MCF 10A (cell line): Measurements from ENCODE around the gene GRAMD1B. TPM values are rescaled to one million over a fixed set of nuclear protein-coding genes. Genes with fewer than 3 reads are reported as not detected.

Experiments used
- BruUV-seq: library from RNA; stranded (reverse); fragments of 400-500 nt; replicated peaks from 2 replicates; lab custom pipeline; 2021; lab: Mats Ljungman, UMichigan
- CTCF ChIA-PET: fragments of 300-600 bp; sonication (Branson Sonifier 250); formaldehyde crosslinking; extraction: SDS; loops from one replicate; lab custom pipeline; 2021; ENCODE audit warnings: antibody characterized with exemption, inconsistent platforms; lab: Yijun Ruan, JAX
- POLR2A ChIA-PET: fragments of 300-600, 350-650 bp; sonication (Branson Sonifier 250); formaldehyde crosslinking; extraction: SDS; loops from one replicate; lab custom pipeline; 2020; ENCODE audit warnings: antibody characterized with exemption, inconsistent platforms; lab: Yijun Ruan, JAX
- DNase-seq: peaks from one replicate; pipeline ENCODE4 v3.0.0-alpha.2; 2018; ENCODE audit not compliant: unreplicated experiment
- H3K27ac Mint-ChIP-seq: one replicate; pipeline ENCODE4 v1.8.0; 2022; ENCODE audit warnings: mild to moderate bottlenecking, low read depth, mixed read lengths; ENCODE audit not compliant: unreplicated experiment
- H3K27me3 Mint-ChIP-seq: one replicate; pipeline ENCODE4 v1.8.0; 2022; ENCODE audit warnings: mixed read lengths; ENCODE audit not compliant: insufficient read depth, unreplicated experiment
- H3K36me3 Mint-ChIP-seq: one replicate; pipeline ENCODE4 v1.8.0; 2022; ENCODE audit warnings: mild to moderate bottlenecking, moderate library complexity, mixed read lengths; ENCODE audit not compliant: insufficient read depth, unreplicated experiment
- H3K4me1 Mint-ChIP-seq: one replicate; pipeline ENCODE4 v1.8.0; 2022; ENCODE audit warnings: mixed read lengths; ENCODE audit not compliant: insufficient read depth, unreplicated experiment
- H3K4me3 Mint-ChIP-seq: one replicate; pipeline ENCODE4 v1.8.0; 2022; ENCODE audit warnings: mild to moderate bottlenecking, moderate library complexity, mixed read lengths; ENCODE audit not compliant: unreplicated experiment
- H3K9me3 Mint-ChIP-seq: one replicate; pipeline ENCODE4 v1.8.0; 2022; ENCODE audit warnings: mixed read lengths; ENCODE audit not compliant: unreplicated experiment
- CTCF ChIP-seq: fragments of 200-600 bp; IDR thresholded peaks from one replicate; pipeline ENCODE4 v1.8.0; 2022; ENCODE audit warnings: antibody characterized with exemption, mild to moderate bottlenecking; ENCODE audit not compliant: unreplicated experiment
- intact Hi-C: fragments of 100-400 bp; cut with micrococcal nuclease; formaldehyde crosslinking; loops from 2 replicates; pipeline ENCODE4 v1.14.1; 2022
- total RNA-seq: library from RNA; stranded (reverse); gene quantifications from 2 replicates; pipeline ENCODE4 v1.2.3, GENCODE V29; 2022

The GRAMD1B gene
- total RNA-seq, 1 experiment from 2014 or later, result 0.26 TPM

GRCh38 chr11:123665306-123665705 is 235.2 kb downstream of the GRAMD1B start:
- H3K9me3 Mint-ChIP-seq, result peaks cover 5% of the 10 kb centered on the region
- BruUV-seq, result no TSS peak

GRCh38 chr11:123670081-123670480 is 240.0 kb downstream of the GRAMD1B start:
- H3K27ac Mint-ChIP-seq, result no peak overlapping the region
- BruUV-seq, result no TSS peak
- ChIA-PET CTCF (interaction anchor here (2.0 kb wide), 1 partner anchor 37 kb away, joined by 10 read pairs; no protein-coding TSS in a partner anchor), POLR2A (no interaction called here)
- H3K27me3 Mint-ChIP-seq, result no peaks in the 10 kb centered on the region
- no peaks in the 10 kb centered on the region for H3K9me3 Mint-ChIP-seq
- no peak for TF ChIP-seq CTCF
- no peak overlapping the region for H3K4me3 Mint-ChIP-seq
- H3K36me3 Mint-ChIP-seq, result no peaks in the 10 kb centered on the region
- no peaks in the 10 kb centered on the region for H3K4me1 Mint-ChIP-seq
- intact Hi-C loops, result no loop called here
- no peak for DNase-seq

More at GRCh38 chr11:123665306-123665705, 235.2 kb downstream of the GRAMD1B start:
- H3K27me3 Mint-ChIP-seq, result no peaks in the 10 kb centered on the region
- H3K27ac Mint-ChIP-seq, result no peak overlapping the region
- ChIA-PET CTCF (no interaction called here), POLR2A (no interaction called here)
- no peak for TF ChIP-seq CTCF
- H3K4me3 Mint-ChIP-seq, result no peak overlapping the region
- no peaks in the 10 kb centered on the region for H3K36me3 Mint-ChIP-seq
- no peaks in the 10 kb centered on the region for H3K4me1 Mint-ChIP-seq
- intact Hi-C loops, result no loop called here
- no peak for DNase-seq

- H3K27me3 Mint-ChIP-seq, result no peaks in the 10 kb centered on the region
- H3K4me3 Mint-ChIP-seq, result no peak overlapping the region
- intact Hi-C loops, result no loop called here
- BruUV-seq, result no TSS peak
- H3K4me1 Mint-ChIP-seq, result no peaks in the 10 kb centered on the region
- H3K27ac Mint-ChIP-seq, result no peak overlapping the region
- ChIA-PET CTCF (interaction anchor here (0.7 to 2.0 kb wide), 5 partner anchors 10 to 40 kb away, joined by 3 to 10 read pairs (median 5); no protein-coding TSS in a partner anchor), POLR2A (interaction anchor here (0.9 kb wide), 1 partner anchor 17 kb away, joined by 3 read pairs; the partner anchor contains the start of gene SCN3B)
- H3K36me3 Mint-ChIP-seq, result no peaks in the 10 kb centered on the region
- no peaks in the 10 kb centered on the region for H3K9me3 Mint-ChIP-seq
- no peak for TF ChIP-seq CTCF
- DNase-seq, result no peak
Measured at GRCh38 chr11:123671534-123671933, 241.5 kb downstream of the GRAMD1B start.

GRCh38 chr11:123672568-123672967 is 242.5 kb downstream of the GRAMD1B start:
- intact Hi-C loops, result no loop called here
- TF ChIP-seq CTCF, result no peak
- DNase-seq, result no peak
- CTCF ChIA-PET, result interaction anchor here (0.6 to 0.7 kb wide), 3 partner anchors 39 to 508 kb away, joined by 3 read pairs; no protein-coding TSS in a partner anchor
- Mint-ChIP-seq H3K27me3 (no peaks in the 10 kb centered on the region), H3K27ac (no peak overlapping the region), H3K4me3 (no peak overlapping the region), H3K9me3 (no peaks in the 10 kb centered on the region), H3K4me1 (peaks cover under 1% of the 10 kb centered on the region), H3K36me3 (no peaks in the 10 kb centered on the region)
- POLR2A ChIA-PET, result no interaction called here
- no TSS peak for BruUV-seq
